K562 (cell line): ENCODE results near the gene ACHE. TPM values are rescaled to one million over a fixed set of nuclear protein-coding genes. Genes with fewer than 3 reads are reported as not detected.

ENCODE experiments used
- ATAC-seq: fragments of 200-7000 bp; cut with Tn5 transposase; 3 replicates; pipeline ENCODE4 v1.9.1; 2020; ENCODE audit warnings: moderate library complexity
- BruUV-seq: library from RNA; stranded (reverse); fragments of 400-500 nt; replicated peaks from 2 replicates; lab custom pipeline; 2021; lab: Mats Ljungman, UMichigan
- CTCF ChIA-PET: fragments of 300-600 bp; formaldehyde crosslinking; extraction: SDS; loops from one replicate; lab custom pipeline; 2021; ENCODE audit warnings: low intra/inter-chr PET ratio; lab: Yijun Ruan, JAX
- POLR2A ChIA-PET: fragments of 300-600, 350-650 bp; sonication (Branson Sonifier 250); formaldehyde crosslinking; extraction: SDS; loops from one replicate; lab custom pipeline; 2021; ENCODE audit warnings: antibody characterized with exemption, inconsistent platforms; lab: Yijun Ruan, JAX
- DNase-seq, 4 experiments: peaks; one replicate each; pipeline versions ENCODE4 v3.0.0 to v3.0.0-alpha.2; 2011 to 2018; ENCODE audit warnings: low spot score in 3 of 4, mixed read lengths in 3 of 4; ENCODE audit errors: extremely low read depth in 1 of 4
- FAIRE-seq: peaks from 2 replicates; lab custom pipeline; 2011; peaks lifted over from hg19 to GRCh38; lab: Jason Lieb, UNC
- H2AFZ ChIP-seq: 2 replicates; pipeline ENCODE4 v1.6.0; 2011; ENCODE audit warnings: low read depth, low read length, control low read depth, inconsistent platforms
- H3K27ac ChIP-seq: fragments of 200-600 bp; 3 replicates; pipeline ENCODE4 v1.8.0; 2011; ENCODE audit warnings: low read depth, mild to moderate bottlenecking, control low read depth, inconsistent platforms, low read length, moderate library complexity, mixed read lengths; ENCODE audit errors: extremely low read depth
- H3K27me3 ChIP-seq, 2 experiments: fragments of 300-600 bp in 1 of 2; 2 replicates in 1 of 2; 3 replicates in 1 of 2; pipeline versions ENCODE4 v1.6.0 to v1.8.0; 2011; ENCODE audit warnings: inconsistent platforms in 2 of 2, low read length in 2 of 2, mild to moderate bottlenecking in 1 of 2, mixed read lengths in 1 of 2, moderate library complexity in 1 of 2; ENCODE audit not compliant: control insufficient read depth in 2 of 2, insufficient read depth in 2 of 2
- H3K36me3 ChIP-seq: fragments of 300-600 bp; 3 replicates; pipeline ENCODE4 v1.8.0; 2011; ENCODE audit warnings: mild to moderate bottlenecking, low read length, inconsistent platforms; ENCODE audit not compliant: control insufficient read depth, insufficient read depth
- H3K4me1 ChIP-seq, 2 experiments: fragments of 200-600 bp in 1 of 2; replicated peaks in 1 of 2; 2 replicates in 1 of 2; 3 replicates in 1 of 2; pipeline versions ENCODE4 v1.5.1 to v1.8.0; 2011; ENCODE audit warnings: inconsistent platforms in 2 of 2, low read length in 2 of 2, mild to moderate bottlenecking in 1 of 2, mixed read lengths in 1 of 2, moderate library complexity in 1 of 2; ENCODE audit not compliant: control insufficient read depth in 2 of 2, insufficient read depth in 2 of 2
- H3K4me2 ChIP-seq: 2 replicates; pipeline ENCODE4 v1.6.1; 2011; ENCODE audit warnings: low read length, control low read depth, inconsistent platforms, mixed read lengths; ENCODE audit not compliant: insufficient read depth
- H3K4me3 ChIP-seq: fragments of 200-600 bp; sonication (generic), shearing (Covaris generic); 2 replicates; pipeline ENCODE4 v1.5.1; 2016; ENCODE audit warnings: control low read depth, inconsistent platforms
- H3K79me2 ChIP-seq: fragments of 200-600 bp; 3 replicates; pipeline ENCODE4 v1.8.0; 2011; ENCODE audit warnings: low read length, inconsistent platforms; ENCODE audit not compliant: control insufficient read depth, insufficient read depth
- H3K9ac ChIP-seq, 2 experiments: 2 replicates each; pipeline versions ENCODE4 v1.6.0 to v1.6.1; 2011; ENCODE audit warnings: low read depth in 2 of 2, low read length in 2 of 2, control low read depth in 1 of 2, inconsistent platforms in 1 of 2, mild to moderate bottlenecking in 1 of 2, mixed read lengths in 1 of 2; ENCODE audit not compliant: insufficient read depth in 1 of 2
- H3K9me1 ChIP-seq: one replicate; pipeline ENCODE4 v1.6.0; 2011; ENCODE audit warnings: inconsistent platforms, mild to moderate bottlenecking, low read length, moderate library complexity; ENCODE audit not compliant: control insufficient read depth, insufficient read depth
- H3K9me3 ChIP-seq: replicated peaks from 2 replicates; pipeline ENCODE4 v1.5.1; 2011; ENCODE audit warnings: low read depth, low read length, inconsistent platforms; ENCODE audit not compliant: control insufficient read depth, insufficient read depth
- H4K20me1 ChIP-seq: replicated peaks from 2 replicates; pipeline ENCODE4 v1.6.1; 2011; ENCODE audit warnings: low read length, inconsistent platforms, mixed read lengths; ENCODE audit not compliant: control insufficient read depth, insufficient read depth
- BRCA1 ChIP-seq, 2 experiments: fragments of 450-650 bp in 1 of 2; sonication (generic) in 1 of 2; formaldehyde crosslinking in 1 of 2; IDR thresholded peaks; 2 replicates each; pipeline versions ENCODE4 v1.5.0 to v1.6.1; 2017 to 2020; ENCODE audit warnings: mild to moderate bottlenecking in 1 of 2, missing genetic modification reagents in 1 of 2
- MYNN ChIP-seq, 2 experiments: sonication (generic); formaldehyde crosslinking in 1 of 2; IDR thresholded peaks; 2 replicates each; pipeline versions ENCODE4 v1.5.0 to v1.6.1; 2016 to 2020; ENCODE audit warnings: antibody characterized with exemption in 1 of 2, missing genetic modification reagents in 1 of 2
- PML ChIP-seq: IDR thresholded peaks from 2 replicates; pipeline ENCODE4 v1.6.1; 2012; ENCODE audit warnings: low read length, inconsistent platforms
- POLR2AphosphoS5 ChIP-seq: IDR thresholded peaks from 2 replicates; pipeline ENCODE4 v1.6.1; 2011; ENCODE audit warnings: mild to moderate bottlenecking, low read depth, low read length, moderate library complexity; ENCODE audit not compliant: control insufficient read depth, insufficient read depth
- POLR2G ChIP-seq: fragments of 200-400 bp; formaldehyde crosslinking; IDR thresholded peaks from 2 replicates; pipeline ENCODE4 v1.6.1; 2017; ENCODE audit warnings: low read depth, mild to moderate bottlenecking, antibody characterized with exemption, low read length, moderate library complexity
- RBFOX2 ChIP-seq: fragments of 200-400 bp; formaldehyde crosslinking; IDR thresholded peaks from 2 replicates; pipeline ENCODE4 v1.6.1; 2017; ENCODE audit warnings: low read depth, mild to moderate bottlenecking, low read length, moderate library complexity
- RCOR1 ChIP-seq, 2 experiments: IDR thresholded peaks; 2 replicates each; pipeline ENCODE4 v1.6.1; 2012; ENCODE audit warnings: low read depth in 2 of 2, low read length in 2 of 2, borderline replicate concordance in 1 of 2, improper control_type of control experiment in 1 of 2
- ZNF778 ChIP-seq: fragments of 450-650 bp; formaldehyde crosslinking; IDR thresholded peaks from 2 replicates; pipeline ENCODE4 v1.4.0; 2020; ENCODE audit warnings: mild to moderate bottlenecking, moderate library complexity
- WGBS: fragments of 100-300 bp; shearing (Covaris generic); methylation state at CpG from one replicate; pipeline ENCODE4 v1.1.6; 2016; ENCODE audit warnings: low coverage, mixed read lengths; ENCODE audit not compliant: insufficient coverage; ENCODE audit errors: missing lambda C conversion rate; 5-methylcytosine and 5-hydroxymethylcytosine counted together
- in situ Hi-C: fragments of 300-500 bp; cut with MboI; formaldehyde crosslinking; loops from 4 replicates; pipeline ENCODE4 v1.15.0; 2018; ENCODE audit warnings: inconsistent platforms, mixed read lengths
- intact Hi-C: fragments of 100-400 bp; cut with micrococcal nuclease; formaldehyde crosslinking; loops from 2 replicates; pipeline ENCODE4 v1.14.2; 2022
- polyA plus RNA-seq, 8 experiments: library from polyadenylated mRNA; depleted of rRNA in 4 of 8; stranded (reverse) in 5 of 8; unstranded in 3 of 8; fragments of >200 nt; fragmentation: Nextera tagmentation in 2 of 8; fragmentation: Illumina TruSeq in 1 of 8; extraction: Ambion mirVana in 2 of 8; extraction: Trizol in 1 of 8; gene quantifications; 2 replicates each; pipeline versions ENCODE4 v1.2.1 to v1.2.3, GENCODE V29; 2011 to 2014; ENCODE audit warnings: inconsistent platforms in 1 of 8, missing spikeins in 1 of 8
- total RNA-seq, 7 experiments: library from RNA; depleted of rRNA in 6 of 7; stranded (reverse); fragments of >200 nt in 6 of 7; fragmentation: Illumina TruSeq in 2 of 7; extraction: Trizol in 2 of 7; gene quantifications; 2 replicates each; pipeline versions ENCODE4 v1.2.1 to v1.2.3, GENCODE V29; 2011 to 2021; ENCODE audit warnings: low replicate concordance in 1 of 7
- TF ChIP-seq, protein P1 (sequence below): fragments of 450-650 bp; IDR thresholded peaks from 2 replicates; pipeline ENCODE4 v1.6.1; 2017; ENCODE audit warnings: mild to moderate bottlenecking, moderate library complexity
- TF ChIP-seq, protein P2 (sequence below), 2 experiments: fragments of 450-650 bp; IDR thresholded peaks; 2 replicates each; pipeline ENCODE4 v1.6.1; 2016

The ACHE gene
- total and polyA plus RNA-seq, 9 of the 15 experiments (the other 6 are each of a cell fraction or from before 2014, with no cell fraction given) = 0.04 to 8.8 (median 1.9) TPM

DNA sequence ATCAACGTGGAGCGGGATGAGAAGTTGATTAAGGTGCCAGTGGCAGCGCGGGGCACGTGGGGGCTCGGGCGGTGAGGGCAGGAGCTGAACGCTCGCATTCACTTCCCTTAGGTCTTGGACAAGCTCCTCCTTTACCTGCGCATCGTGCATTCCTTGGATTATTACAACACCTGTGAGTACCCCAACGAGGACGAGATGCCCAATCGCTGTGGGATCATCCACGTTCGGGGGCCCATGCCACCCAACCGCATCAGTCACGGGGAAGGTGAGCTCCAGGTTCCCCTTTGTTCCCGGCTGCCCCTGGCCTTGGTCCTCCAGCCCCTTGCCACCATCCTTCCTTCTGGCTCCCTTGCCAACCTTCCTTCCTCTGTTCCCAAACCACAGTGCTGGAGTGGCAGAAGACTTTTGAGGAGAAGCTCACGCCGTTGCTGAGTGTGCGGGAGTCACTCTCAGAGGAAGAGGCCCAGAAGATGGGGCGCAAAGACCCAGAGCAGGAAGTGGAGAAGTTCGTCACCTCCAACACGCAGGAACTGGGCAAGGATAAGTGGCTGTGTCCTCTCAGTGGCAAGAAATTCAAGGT, 8.7 kb downstream of the ACHE start (continued):
- no peak for TF ChIP-seq BRCA1 (IDR thresholded peaks at IDR 0.05)
- TF ChIP-seq BRCA1 (CRISPR knock-in tag; IDR thresholded peaks at IDR 0.05) = 0 out of 2 replicates have a peak, but pooled peaks have one; percentile 80
- TF ChIP-seq, protein P1, sequence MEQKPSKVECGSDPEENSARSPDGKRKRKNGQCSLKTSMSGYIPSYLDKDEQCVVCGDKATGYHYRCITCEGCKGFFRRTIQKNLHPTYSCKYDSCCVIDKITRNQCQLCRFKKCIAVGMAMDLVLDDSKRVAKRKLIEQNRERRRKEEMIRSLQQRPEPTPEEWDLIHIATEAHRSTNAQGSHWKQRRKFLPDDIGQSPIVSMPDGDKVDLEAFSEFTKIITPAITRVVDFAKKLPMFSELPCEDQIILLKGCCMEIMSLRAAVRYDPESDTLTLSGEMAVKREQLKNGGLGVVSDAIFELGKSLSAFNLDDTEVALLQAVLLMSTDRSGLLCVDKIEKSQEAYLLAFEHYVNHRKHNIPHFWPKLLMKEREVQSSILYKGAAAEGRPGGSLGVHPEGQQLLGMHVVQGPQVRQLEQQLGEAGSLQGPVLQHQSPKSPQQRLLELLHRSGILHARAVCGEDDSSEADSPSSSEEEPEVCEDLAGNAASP = no peak

DNA sequence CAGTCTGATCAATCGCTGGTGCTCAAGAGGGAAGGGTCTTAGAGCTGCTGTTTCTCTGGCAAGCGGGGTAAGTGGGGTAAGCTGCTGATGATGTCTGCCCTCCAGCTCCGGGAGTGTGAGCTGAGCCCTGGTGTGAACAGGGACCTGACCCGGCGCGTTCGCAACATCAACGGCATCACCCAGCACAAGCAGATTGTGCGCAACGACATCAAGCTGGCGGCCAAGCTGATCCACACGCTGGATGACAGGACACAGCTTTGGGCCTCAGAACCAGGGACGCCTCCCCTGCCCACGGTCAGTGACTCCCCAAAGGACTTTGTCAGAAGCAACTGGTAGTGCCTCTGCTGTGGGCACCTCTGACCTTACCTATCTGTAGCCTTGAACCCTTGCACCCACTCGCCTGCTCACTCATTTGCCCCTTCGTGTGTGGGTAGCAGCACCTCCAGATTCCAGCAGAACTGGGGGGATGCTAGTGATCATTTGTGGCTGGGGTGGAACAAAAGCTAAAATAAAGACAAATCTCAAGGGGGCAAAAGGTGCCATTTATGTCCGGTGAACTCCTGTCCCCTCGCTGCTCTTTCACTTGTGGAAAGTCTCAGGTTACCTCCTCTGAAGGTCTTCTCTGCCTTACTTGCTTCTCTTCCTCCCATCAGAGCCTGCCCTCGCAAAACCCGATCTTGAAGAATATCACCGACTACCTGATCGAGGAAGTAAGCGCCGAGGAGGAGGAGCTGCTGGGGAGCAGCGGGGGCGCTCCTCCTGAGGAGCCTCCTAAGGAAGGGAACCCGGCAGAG, 9.3 kb downstream of the ACHE start:
- FAIRE-seq (no peak), DNase-seq (peak in 2 of 4 experiments; percentile 15), ATAC-seq (no peak)
- Histone ChIP-seq H3K79me2 (peaks cover 52% of the 10 kb centered on the region), H3K36me3 (peaks cover 76% of the 10 kb centered on the region), H4K20me1 (peaks cover 30% of the 10 kb centered on the region), H2AFZ (no peak overlapping the region), H3K9ac (peak overlapping the region in 1 of 2 experiments; percentile 100; a peak in 2 of 4 replicates), H3K4me3 (no peak overlapping the region), H3K9me3 (no peaks in the 10 kb centered on the region), H3K9me1 (peaks cover 8% of the 10 kb centered on the region), H3K4me2 (no peak overlapping the region), H3K27me3 (no peaks in the 10 kb centered on the region), H3K27ac (peak overlapping the region; percentile 89; the same call in 1 of the 3 replicates), H3K4me1 (peaks cover 27 to 60% of the 10 kb centered on the region in 2 experiments)
- BruUV-seq = no TSS peak
- POLR2A ChIA-PET = interaction anchor here (0.5 to 6.3 kb wide), 7 partner anchors 11 to 403 kb away, joined by 3 to 144 read pairs (median 3); partner anchors contain the start of genes NYAP1, SLC12A9 and SRRT
- CTCF ChIA-PET = no interaction called here
- intact Hi-C loops (no loop called here), in situ Hi-C loops (no loop called here)
- TF ChIP-seq ZNF778 (no peak), RBFOX2 (peak; percentile 68), POLR2G (peak; percentile 66; the same call in 1 of the 2 replicates), POLR2AphosphoS5 (peak; percentile 29; the same call in 1 of the 2 replicates), MYNN (IDR thresholded peaks at IDR 0.05) (0 out of 2 replicates have a peak, but pooled peaks have one; percentile 5), MYNN (CRISPR knock-in tag; IDR thresholded peaks at IDR 0.05) (no peak), RCOR1 (IDR thresholded peaks at IDR 0.05; ENCODE audit: borderline replicate concordance in 1 of 2, low read depth in 2 of 2, low read length in 2 of 2) (no peak), PML (0 out of 2 replicates have a peak, but pooled peaks have one; percentile 16)
- TF ChIP-seq, protein P2, sequence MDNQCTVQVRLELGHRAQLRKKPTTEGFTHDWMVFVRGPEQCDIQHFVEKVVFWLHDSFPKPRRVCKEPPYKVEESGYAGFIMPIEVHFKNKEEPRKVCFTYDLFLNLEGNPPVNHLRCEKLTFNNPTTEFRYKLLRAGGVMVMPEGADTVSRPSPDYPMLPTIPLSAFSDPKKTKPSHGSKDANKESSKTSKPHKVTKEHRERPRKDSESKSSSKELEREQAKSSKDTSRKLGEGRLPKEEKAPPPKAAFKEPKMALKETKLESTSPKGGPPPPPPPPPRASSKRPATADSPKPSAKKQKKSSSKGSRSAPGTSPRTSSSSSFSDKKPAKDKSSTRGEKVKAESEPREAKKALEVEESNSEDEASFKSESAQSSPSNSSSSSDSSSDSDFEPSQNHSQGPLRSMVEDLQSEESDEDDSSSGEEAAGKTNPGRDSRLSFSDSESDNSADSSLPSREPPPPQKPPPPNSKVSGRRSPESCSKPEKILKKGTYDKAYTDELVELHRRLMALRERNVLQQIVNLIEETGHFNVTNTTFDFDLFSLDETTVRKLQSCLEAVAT (IDR thresholded peaks at IDR 0.05) = peak in 1 of 2 experiments; percentile 50; a peak in 1 of 4 replicates
- 84% methylated on average over 26 of the region's 27 CpGs for WGBS
